ENCODE data around the gene CYP46A1. TPM values are rescaled to one million over a fixed set of nuclear protein-coding genes. Genes with fewer than 3 reads are reported as not detected.

CYP46A1 gene
- total RNA-seq, 4 donors from 2014 or later = 0.18 to 2.2 (median 0.45) TPM

DNA sequence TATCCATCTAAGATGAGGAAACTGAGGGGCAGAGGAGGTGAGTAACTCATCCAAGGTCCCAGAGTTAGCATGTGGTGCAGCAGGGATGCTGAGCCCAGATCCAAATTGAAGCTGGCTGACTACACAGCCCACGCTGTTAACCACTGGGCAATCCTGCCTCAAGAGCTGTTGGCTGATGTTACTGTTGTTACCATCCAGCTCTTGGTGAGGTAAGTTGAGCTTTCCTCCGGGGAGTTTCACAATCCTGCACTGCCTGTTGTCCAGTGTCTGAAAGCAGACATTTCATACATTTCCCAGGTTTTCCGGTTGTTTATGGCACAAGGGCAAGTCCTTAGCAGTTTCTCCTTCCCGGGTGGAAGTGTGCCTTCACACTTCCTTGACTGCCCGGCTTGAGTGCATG is 14.5 kb downstream of the CYP46A1 start:
- ATAC-seq (no peak), DNase-seq (no peak)
- H3K9me3 ChIP-seq = no peaks in the 10 kb centered on the region
- H3K36me3 ChIP-seq = no peaks in the 10 kb centered on the region
- H3K27me3 ChIP-seq = no peaks in the 10 kb centered on the region
- in situ Hi-C loops (cut with MboI; ENCODE audit: low sequenced_read_pairs in 4 of 4) (no loop called here), intact Hi-C loops (cut with DNase I; ENCODE audit: low total_unique reads) (no loop called here)
- H3K4me3 ChIP-seq = no peak overlapping the region
- TF ChIP-seq POLR2A (IDR thresholded peaks at IDR 0.05) = no peak
- TF ChIP-seq, protein P1, sequence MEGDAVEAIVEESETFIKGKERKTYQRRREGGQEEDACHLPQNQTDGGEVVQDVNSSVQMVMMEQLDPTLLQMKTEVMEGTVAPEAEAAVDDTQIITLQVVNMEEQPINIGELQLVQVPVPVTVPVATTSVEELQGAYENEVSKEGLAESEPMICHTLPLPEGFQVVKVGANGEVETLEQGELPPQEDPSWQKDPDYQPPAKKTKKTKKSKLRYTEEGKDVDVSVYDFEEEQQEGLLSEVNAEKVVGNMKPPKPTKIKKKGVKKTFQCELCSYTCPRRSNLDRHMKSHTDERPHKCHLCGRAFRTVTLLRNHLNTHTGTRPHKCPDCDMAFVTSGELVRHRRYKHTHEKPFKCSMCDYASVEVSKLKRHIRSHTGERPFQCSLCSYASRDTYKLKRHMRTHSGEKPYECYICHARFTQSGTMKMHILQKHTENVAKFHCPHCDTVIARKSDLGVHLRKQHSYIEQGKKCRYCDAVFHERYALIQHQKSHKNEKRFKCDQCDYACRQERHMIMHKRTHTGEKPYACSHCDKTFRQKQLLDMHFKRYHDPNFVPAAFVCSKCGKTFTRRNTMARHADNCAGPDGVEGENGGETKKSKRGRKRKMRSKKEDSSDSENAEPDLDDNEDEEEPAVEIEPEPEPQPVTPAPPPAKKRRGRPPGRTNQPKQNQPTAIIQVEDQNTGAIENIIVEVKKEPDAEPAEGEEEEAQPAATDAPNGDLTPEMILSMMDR (IDR thresholded peaks at IDR 0.05 in 4 of 5, conservative IDR thresholded peaks at IDR 0.05 in 1 of 5) = no peak
- no peak overlapping the region for H3K27ac ChIP-seq
- H3K4me1 ChIP-seq = no peaks in the 10 kb centered on the region

DNA sequence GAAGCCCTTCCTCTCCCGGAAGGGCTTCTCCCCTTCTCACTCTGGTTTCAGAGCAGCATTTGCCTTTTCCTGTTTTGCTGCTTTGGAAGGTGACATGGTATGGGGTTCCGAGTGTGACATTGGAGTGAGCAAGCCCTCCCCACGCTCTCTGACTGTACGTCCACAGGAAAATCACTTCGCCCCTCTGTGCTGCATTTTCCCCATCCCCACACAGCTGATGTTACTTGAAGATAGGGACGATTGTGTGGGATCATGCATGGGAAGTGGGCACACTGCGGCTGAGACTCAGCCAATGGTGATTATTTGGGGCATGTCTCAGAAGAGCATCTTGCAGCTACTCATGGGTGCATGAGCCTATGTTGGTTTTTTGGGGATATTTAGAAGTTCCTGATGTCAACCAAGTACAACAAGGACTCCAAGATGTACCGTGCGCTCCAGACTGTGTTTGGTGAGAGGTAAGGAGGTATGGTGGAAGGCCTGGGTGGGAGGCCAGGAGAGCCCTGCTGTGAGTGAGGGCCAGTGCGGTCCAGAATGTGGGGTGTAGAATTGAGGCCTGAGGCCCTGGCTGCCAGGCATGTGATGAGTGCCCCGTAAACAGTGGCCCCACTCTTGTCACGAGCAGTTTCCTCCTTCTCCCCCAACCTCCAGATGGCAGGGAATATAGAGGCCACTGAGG is 15.1 kb downstream of the CYP46A1 start:
- no peaks in the 10 kb centered on the region for H3K9me3 ChIP-seq
- no peaks in the 10 kb centered on the region for H3K27me3 ChIP-seq
- DNase-seq (no peak), ATAC-seq (no peak)
- in situ Hi-C loops (cut with MboI; ENCODE audit: low sequenced_read_pairs in 4 of 4) (no loop called here), intact Hi-C loops (cut with DNase I; ENCODE audit: low total_unique reads) (no loop called here)
- H3K4me1 ChIP-seq = no peaks in the 10 kb centered on the region
- no peak overlapping the region for H3K27ac ChIP-seq
- H3K4me3 ChIP-seq = no peak overlapping the region
- TF ChIP-seq POLR2A (IDR thresholded peaks at IDR 0.05) = no peak
- TF ChIP-seq, protein P1 (IDR thresholded peaks at IDR 0.05 in 4 of 5, conservative IDR thresholded peaks at IDR 0.05 in 1 of 5) = no peak
- no peaks in the 10 kb centered on the region for H3K36me3 ChIP-seq

- ATAC-seq (no peak), DNase-seq (no peak)
- H3K27me3 ChIP-seq = no peaks in the 10 kb centered on the region
- no peak overlapping the region for H3K4me3 ChIP-seq
- intact Hi-C loops (cut with DNase I; ENCODE audit: low total_unique reads) = no loop called here
- no peaks in the 10 kb centered on the region for H3K9me3 ChIP-seq
- no peaks in the 10 kb centered on the region for H3K4me1 ChIP-seq
- no peak overlapping the region for H3K27ac ChIP-seq
- H3K36me3 ChIP-seq = no peaks in the 10 kb centered on the region
- TF ChIP-seq POLR2A (IDR thresholded peaks at IDR 0.05) = no peak
- TF ChIP-seq, protein P1 (IDR thresholded peaks at IDR 0.05 in 4 of 5, conservative IDR thresholded peaks at IDR 0.05 in 1 of 5) = no peak
- in situ Hi-C loops (cut with MboI; ENCODE audit: low sequenced_read_pairs in 4 of 4) = no loop called here
Observed at GRCh38 chr14:99699861-99700260, 15.8 kb downstream of the CYP46A1 start.

DNA sequence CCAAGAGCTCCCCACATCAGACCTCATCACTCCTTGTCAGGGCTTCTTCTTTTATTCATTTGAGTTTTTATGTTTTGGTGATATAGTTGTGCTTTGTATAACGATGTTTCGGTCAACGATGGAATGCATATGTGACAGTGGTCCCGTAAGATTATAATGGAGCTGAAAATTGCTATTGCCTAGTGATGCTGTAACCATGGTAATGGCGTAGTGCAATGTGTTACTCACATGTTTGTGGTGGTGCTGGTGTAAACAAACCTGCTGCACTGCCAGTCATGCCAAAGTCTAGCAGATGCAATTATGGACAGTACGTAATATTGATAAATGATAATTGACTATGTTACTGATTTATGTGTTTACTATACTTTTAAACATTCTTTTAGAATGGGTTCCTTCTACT is 16.3 kb downstream of the CYP46A1 start:
- Histone ChIP-seq H3K4me1 (no peaks in the 10 kb centered on the region), H3K27ac (no peak overlapping the region), H3K4me3 (no peak overlapping the region), H3K36me3 (no peaks in the 10 kb centered on the region), H3K27me3 (no peaks in the 10 kb centered on the region), H3K9me3 (no peaks in the 10 kb centered on the region)
- TF ChIP-seq POLR2A (IDR thresholded peaks at IDR 0.05) = no peak
- TF ChIP-seq, protein P1 (IDR thresholded peaks at IDR 0.05 in 4 of 5, conservative IDR thresholded peaks at IDR 0.05 in 1 of 5) = no peak
- intact Hi-C loops (cut with DNase I; ENCODE audit: low total_unique reads) (no loop called here), in situ Hi-C loops (cut with MboI; ENCODE audit: low sequenced_read_pairs in 4 of 4) (no loop called here)
- ATAC-seq = no peak
- no peak for DNase-seq

DNA sequence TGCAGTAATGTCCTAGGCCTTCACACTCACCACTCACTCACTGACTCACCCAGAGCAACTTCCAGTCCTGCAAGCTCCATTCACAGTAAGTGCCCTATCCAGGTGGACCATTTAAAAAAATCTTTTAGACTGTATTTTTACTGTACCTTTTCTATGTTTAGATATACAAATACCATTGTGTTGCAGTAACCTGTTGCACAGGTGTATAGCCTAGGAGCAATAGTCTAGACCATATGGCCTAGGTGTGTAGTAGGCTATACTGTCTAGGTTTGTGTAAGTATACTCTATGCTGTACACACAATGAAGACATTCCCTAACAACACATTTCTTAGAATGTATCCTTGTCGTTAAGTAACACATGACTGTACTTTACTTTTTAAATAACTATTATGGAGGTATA is 17.2 kb downstream of the CYP46A1 start:
- ATAC-seq (no peak), DNase-seq (no peak)
- Histone ChIP-seq H3K36me3 (no peaks in the 10 kb centered on the region), H3K4me1 (no peaks in the 10 kb centered on the region), H3K27me3 (no peaks in the 10 kb centered on the region), H3K9me3 (no peaks in the 10 kb centered on the region), H3K4me3 (no peak overlapping the region), H3K27ac (no peak overlapping the region)
- TF ChIP-seq, protein P1 (IDR thresholded peaks at IDR 0.05 in 4 of 5, conservative IDR thresholded peaks at IDR 0.05 in 1 of 5) = no peak
- no peak for TF ChIP-seq POLR2A (IDR thresholded peaks at IDR 0.05)
- intact Hi-C loops (cut with DNase I; ENCODE audit: low total_unique reads) = no loop called here
- in situ Hi-C loops (cut with MboI; ENCODE audit: low sequenced_read_pairs in 4 of 4) = no loop called here
